Bronchial epithelial cell (primary cell): Measurements from ENCODE around the gene KCNIP1. TPM values are rescaled to one million over a fixed set of nuclear protein-coding genes. Genes with fewer than 3 reads are reported as not detected.

Experiments used
- DNase-seq: peaks from one replicate; pipeline ENCODE4 v3.0.0-alpha.2; 2010; ENCODE audit warnings: low read depth
- FAIRE-seq: peaks from 2 replicates; lab custom pipeline; 2011; peaks lifted over from hg19 to GRCh38; lab: Jason Lieb, UNC
- H3K27me3 ChIP-seq: 2 replicates; pipeline ENCODE4 v1.5.1; 2011; ENCODE audit warnings: low read length; ENCODE audit not compliant: control insufficient read depth, insufficient read depth
- H3K36me3 ChIP-seq: 2 replicates; pipeline ENCODE4 v1.5.1; 2011; ENCODE audit warnings: low read length; ENCODE audit not compliant: control insufficient read depth, insufficient read depth
- H3K4me3 ChIP-seq: 2 replicates; pipeline ENCODE4 v1.5.1; 2011; ENCODE audit warnings: mild to moderate bottlenecking, low read depth, low read length, control low read depth
- CTCF ChIP-seq: IDR thresholded peaks from 2 replicates; pipeline ENCODE4 v1.5.1; 2011; ENCODE audit warnings: mild to moderate bottlenecking, moderate library complexity, low read length, control low read depth, inconsistent platforms; ENCODE audit not compliant: insufficient read depth, severe bottlenecking
- total RNA-seq: library from RNA; depleted of rRNA; stranded (reverse); fragments of >200 nt; gene quantifications from 2 replicates; pipeline ENCODE4 v1.2.1, GENCODE V29; 2014

KCNIP1 gene
- total RNA-seq, 1 donor from 2014 or later = under 0.01 TPM

- FAIRE-seq (no peak), DNase-seq (no peak)
- no peak overlapping the region for H3K4me3 ChIP-seq
- TF ChIP-seq CTCF = no peak
- H3K36me3 ChIP-seq = no peaks in the 10 kb centered on the region
- peaks cover 15% of the 10 kb centered on the region for H3K27me3 ChIP-seq
These were observed 921 bp downstream of the KCNIP1 start for GRCh38 chr5:170504616-170505266.

- DNase-seq (peak; percentile 11), FAIRE-seq (peak; percentile 60)
- H3K4me3 ChIP-seq = no peak overlapping the region
- TF ChIP-seq CTCF = no peak
- H3K36me3 ChIP-seq = no peaks in the 10 kb centered on the region
- peaks cover 15% of the 10 kb centered on the region for H3K27me3 ChIP-seq
These were observed 4.2 kb downstream of the KCNIP1 start for GRCh38 chr5:170508036-170508435.

GRCh38 chr5:170508660-170509347, 5.0 kb downstream of the KCNIP1 start:
- Histone ChIP-seq H3K4me3 (no peak overlapping the region), H3K36me3 (no peaks in the 10 kb centered on the region), H3K27me3 (peaks cover 15% of the 10 kb centered on the region)
- FAIRE-seq = no peak
- no peak for DNase-seq
- no peak for TF ChIP-seq CTCF

- FAIRE-seq = no peak
- DNase-seq = no peak
- H3K36me3 ChIP-seq = no peaks in the 10 kb centered on the region
- H3K4me3 ChIP-seq = no peak overlapping the region
- peaks cover 15% of the 10 kb centered on the region for H3K27me3 ChIP-seq
- no peak for TF ChIP-seq CTCF
These were observed 5.5 kb downstream of the KCNIP1 start for GRCh38 chr5:170509348-170509660.

GRCh38 chr5:170510126-170510525, 6.3 kb downstream of the KCNIP1 start:
- Histone ChIP-seq H3K27me3 (peaks cover 9% of the 10 kb centered on the region), H3K36me3 (no peaks in the 10 kb centered on the region), H3K4me3 (no peak overlapping the region)
- DNase-seq = no peak
- FAIRE-seq = no peak
- TF ChIP-seq CTCF = no peak
